Posterior cingulate gyrus (tissue), 11 donors: ENCODE results near the gene DDN.

ENCODE experiments used
- DNase-seq, 10 donors: peaks; one replicate each; pipeline versions ENCODE4 v3.0.0 to v3.0.0-alpha.2; 2020 to 2021; ENCODE audit warnings: mixed read lengths in 3 of 10
- intact Hi-C: fragments of 100-400 bp; cut with DNase I; formaldehyde crosslinking; loops from one replicate; pipeline ENCODE4 v1.15.1; 2023

Gene DDN

GRCh38 chr12:48947727-48948126 lies 51.4 kb downstream of the DDN start:
- intact Hi-C loops = no loop called here
- no peak for DNase-seq

- intact Hi-C loops = no loop called here
- no peak for DNase-seq
Observed at GRCh38 chr12:48946943-48947342, 52.2 kb downstream of the DDN start.

- intact Hi-C loops = no loop called here
- DNase-seq = no peak
Observed at GRCh38 chr12:48946205-48946604, 53.0 kb downstream of the DDN start.
